ENCODE results near the gene FSD1.

FSD1 gene

GRCh38 chr19:4365341-4365740 lies 60.9 kb downstream of the FSD1 start:
- DNase-seq (ENCODE audit: low spot score), result no peak

- DNase-seq (ENCODE audit: low spot score), result no peak
Measured at GRCh38 chr19:4365791-4366665, 61.6 kb downstream of the FSD1 start.

GRCh38 chr19:4366666-4367335 lies 62.4 kb downstream of the FSD1 start:
- no peak for DNase-seq (ENCODE audit: low spot score)

GRCh38 chr19:4367336-4367723 lies 62.9 kb downstream of the FSD1 start:
- no peak for DNase-seq (ENCODE audit: low spot score)

- no peak for DNase-seq (ENCODE audit: low spot score)
Measured at GRCh38 chr19:4367781-4368127, 63.4 kb downstream of the FSD1 start.

- no peak for DNase-seq (ENCODE audit: low spot score)
Measured at GRCh38 chr19:4368128-4368820, 63.9 kb downstream of the FSD1 start.

GRCh38 chr19:4369109-4369887 lies 64.9 kb downstream of the FSD1 start:
- peak; percentile 41 for DNase-seq (ENCODE audit: low spot score)

GRCh38 chr19:4369888-4370260 lies 65.5 kb downstream of the FSD1 start:
- no peak for DNase-seq (ENCODE audit: low spot score)

- no peak for DNase-seq (ENCODE audit: low spot score)
Measured at GRCh38 chr19:4370418-4371041, 66.1 kb downstream of the FSD1 start.

- DNase-seq (ENCODE audit: low spot score), result no peak
Measured at GRCh38 chr19:4371247-4372164, 67.1 kb downstream of the FSD1 start.

GRCh38 chr19:4372165-4373012 lies 68.0 kb downstream of the FSD1 start:
- no peak for DNase-seq (ENCODE audit: low spot score)

- DNase-seq (ENCODE audit: low spot score), result no peak
Measured at GRCh38 chr19:4373013-4373367, 68.6 kb downstream of the FSD1 start.
